ENCODE results near the gene PARM1.

The PARM1 gene

GRCh38 chr4:74942251-74942917, 9.5 kb downstream of the PARM1 start:
- peak; percentile 76 for DNase-seq (ENCODE audit: low read depth)

GRCh38 chr4:74942918-74943253, 10.0 kb downstream of the PARM1 start:
- peak; percentile 1 for DNase-seq (ENCODE audit: low read depth)

- no peak for DNase-seq (ENCODE audit: low read depth)
Observed at GRCh38 chr4:74944354-74944793, 11.5 kb downstream of the PARM1 start.

GRCh38 chr4:74946196-74946595, 13.3 kb downstream of the PARM1 start:
- DNase-seq (ENCODE audit: low read depth): no peak

- DNase-seq (ENCODE audit: low read depth): no peak
Observed at GRCh38 chr4:74947798-74948197, 14.9 kb downstream of the PARM1 start.

- DNase-seq (ENCODE audit: low read depth): no peak
Observed at GRCh38 chr4:74948236-74948635, 15.3 kb downstream of the PARM1 start.

- DNase-seq (ENCODE audit: low read depth): peak; percentile 49
Observed at GRCh38 chr4:74950200-74950599, 17.3 kb downstream of the PARM1 start.

GRCh38 chr4:74950882-74951281, 18.0 kb downstream of the PARM1 start:
- no peak for DNase-seq (ENCODE audit: low read depth)

- no peak for DNase-seq (ENCODE audit: low read depth)
Observed at GRCh38 chr4:74953647-74954046, 20.7 kb downstream of the PARM1 start.

GRCh38 chr4:74958881-74959280, 26.0 kb downstream of the PARM1 start:
- no peak for DNase-seq (ENCODE audit: low read depth)

- no peak for DNase-seq (ENCODE audit: low read depth)
Observed at GRCh38 chr4:74961230-74961629, 28.3 kb downstream of the PARM1 start.

- no peak for DNase-seq (ENCODE audit: low read depth)
Observed at GRCh38 chr4:74962584-74962983, 29.7 kb downstream of the PARM1 start.

GRCh38 chr4:74964311-74964710, 31.4 kb downstream of the PARM1 start:
- no peak for DNase-seq (ENCODE audit: low read depth)

- DNase-seq (ENCODE audit: low read depth): no peak
Observed at GRCh38 chr4:74967324-74967723, 34.4 kb downstream of the PARM1 start.

- DNase-seq (ENCODE audit: low read depth): no peak
Observed at GRCh38 chr4:74968456-74969164, 35.7 kb downstream of the PARM1 start.

- DNase-seq (ENCODE audit: low read depth): peak; percentile 2
Observed at GRCh38 chr4:74969507-74970474, 36.9 kb downstream of the PARM1 start.

- DNase-seq (ENCODE audit: low read depth): no peak
Observed at GRCh38 chr4:74970577-74970976, 37.7 kb downstream of the PARM1 start.

GRCh38 chr4:74971862-74972261, 38.9 kb downstream of the PARM1 start:
- no peak for DNase-seq (ENCODE audit: low read depth)

GRCh38 chr4:74975082-74975481, 42.2 kb downstream of the PARM1 start:
- no peak for DNase-seq (ENCODE audit: low read depth)

- DNase-seq (ENCODE audit: low read depth): no peak
Observed at GRCh38 chr4:74975848-74976824, 43.2 kb downstream of the PARM1 start.

GRCh38 chr4:74982546-74983252, 49.8 kb downstream of the PARM1 start:
- no peak for DNase-seq (ENCODE audit: low read depth)

Measured in ELR (cell line).